Vagina (tissue), 2 donors: ENCODE data around the gene TST. TPM values are rescaled to one million over a fixed set of nuclear protein-coding genes. Genes with fewer than 3 reads are reported as not detected.

Source experiments
- DNase-seq, 2 donors: peaks; one replicate each; pipeline ENCODE4 v3.0.0-alpha.2; 2017; ENCODE audit errors: extremely low spot score in 2 of 2
- H3K27ac ChIP-seq: fragments of 200-600 bp; sonication (generic); one replicate; pipeline ENCODE4 v1.5.1; 2019
- H3K27me3 ChIP-seq: fragments of 200-600 bp; sonication (generic); one replicate; pipeline ENCODE4 v1.5.1; 2019
- H3K36me3 ChIP-seq, 2 donors: fragments of 200-600 bp; sonication (generic); one replicate each; pipeline ENCODE4 v1.5.1; 2017 to 2019
- H3K4me1 ChIP-seq: fragments of 200-600 bp; sonication (generic); one replicate; pipeline ENCODE4 v1.5.1; 2019
- H3K4me3 ChIP-seq, 2 donors: fragments of 200-600 bp; sonication (generic); 1 replicate in 1 of 2; 2 replicates in 1 of 2; pipeline ENCODE4 v1.5.1; 2016 to 2019
- H3K9me3 ChIP-seq: fragments of 200-600 bp; sonication (generic); one replicate; pipeline ENCODE4 v1.5.1; 2019
- POLR2A ChIP-seq, 2 donors: fragments of 450-650 bp; IDR thresholded peaks; one replicate each; pipeline ENCODE4 v1.6.1; 2017; ENCODE audit warnings: antibody characterized with exemption in 2 of 2, mild to moderate bottlenecking in 2 of 2, moderate library complexity in 2 of 2
- POLR2AphosphoS5 ChIP-seq, 2 donors: sonication (generic); formaldehyde crosslinking; IDR thresholded peaks; one replicate each; pipeline ENCODE4 v1.9.0; 2017; ENCODE audit warnings: antibody characterized with exemption in 2 of 2, mild to moderate bottlenecking in 2 of 2, low read depth in 1 of 2; ENCODE audit not compliant: insufficient read depth in 1 of 2
- intact Hi-C: fragments of 100-400 bp; cut with DNase I; formaldehyde crosslinking; loops from one replicate; pipeline ENCODE4 v1.15.1; 2023
- small RNA-seq: library from RNA; depleted of rRNA; stranded (forward); fragments of <200 nt; gene quantifications from one replicate; pipeline ENCODE3, GENCODE V24; 2016
- total RNA-seq: library from RNA; depleted of rRNA; stranded (reverse); fragments of >200 nt; gene quantifications from one replicate; pipeline ENCODE4 v1.2.3, GENCODE V29; 2016
- TF ChIP-seq, protein P1 (sequence below), 3 experiments: fragments of 450-650 bp in 2 of 3; fragments of 200-600 bp in 1 of 3; sonication (generic) in 1 of 3; IDR thresholded peaks; one replicate each; pipeline ENCODE4 v1.5.1; 2017 to 2019; ENCODE audit warnings: antibody characterized with exemption in 3 of 3, mild to moderate bottlenecking in 2 of 3, moderate library complexity in 2 of 3

The TST gene
- total RNA-seq, 1 donor from 2014 or later, result 50.8 TPM

DNA sequence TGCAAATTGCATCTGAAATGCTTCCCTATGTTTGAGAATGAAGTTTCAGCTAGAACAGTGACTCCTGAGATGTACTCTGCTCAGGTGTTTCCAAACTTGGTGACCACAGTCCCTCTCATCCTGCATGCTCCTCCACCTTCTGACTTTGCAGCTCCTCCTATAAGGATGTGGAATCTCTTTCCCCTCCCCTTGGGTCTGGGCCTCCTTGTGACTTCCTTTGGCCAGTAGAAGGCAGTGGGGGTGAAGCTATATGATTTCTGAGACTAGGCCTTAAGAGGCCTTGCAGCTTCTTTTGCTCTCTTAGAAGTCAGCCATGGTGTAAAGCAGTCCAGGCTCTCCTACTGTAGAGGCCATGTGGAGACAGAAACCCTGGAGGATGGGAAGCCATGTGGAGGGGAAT, 55.1 kb downstream of the TST start:
- no peak for DNase-seq
- Histone ChIP-seq H3K36me3 (no peaks in the 10 kb centered on the region), H3K4me3 (no peak overlapping the region), H3K9me3 (no peaks in the 10 kb centered on the region), H3K4me1 (no peaks in the 10 kb centered on the region), H3K27ac (no peak overlapping the region), H3K27me3 (no peaks in the 10 kb centered on the region)
- intact Hi-C loops, result no loop called here
- TF ChIP-seq, protein P1, sequence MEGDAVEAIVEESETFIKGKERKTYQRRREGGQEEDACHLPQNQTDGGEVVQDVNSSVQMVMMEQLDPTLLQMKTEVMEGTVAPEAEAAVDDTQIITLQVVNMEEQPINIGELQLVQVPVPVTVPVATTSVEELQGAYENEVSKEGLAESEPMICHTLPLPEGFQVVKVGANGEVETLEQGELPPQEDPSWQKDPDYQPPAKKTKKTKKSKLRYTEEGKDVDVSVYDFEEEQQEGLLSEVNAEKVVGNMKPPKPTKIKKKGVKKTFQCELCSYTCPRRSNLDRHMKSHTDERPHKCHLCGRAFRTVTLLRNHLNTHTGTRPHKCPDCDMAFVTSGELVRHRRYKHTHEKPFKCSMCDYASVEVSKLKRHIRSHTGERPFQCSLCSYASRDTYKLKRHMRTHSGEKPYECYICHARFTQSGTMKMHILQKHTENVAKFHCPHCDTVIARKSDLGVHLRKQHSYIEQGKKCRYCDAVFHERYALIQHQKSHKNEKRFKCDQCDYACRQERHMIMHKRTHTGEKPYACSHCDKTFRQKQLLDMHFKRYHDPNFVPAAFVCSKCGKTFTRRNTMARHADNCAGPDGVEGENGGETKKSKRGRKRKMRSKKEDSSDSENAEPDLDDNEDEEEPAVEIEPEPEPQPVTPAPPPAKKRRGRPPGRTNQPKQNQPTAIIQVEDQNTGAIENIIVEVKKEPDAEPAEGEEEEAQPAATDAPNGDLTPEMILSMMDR (IDR thresholded peaks at IDR 0.05), result no peak
- TF ChIP-seq POLR2A (IDR thresholded peaks at IDR 0.05) (no peak), POLR2AphosphoS5 (IDR thresholded peaks at IDR 0.05; ENCODE audit: insufficient read depth in 1 of 2, low read depth in 1 of 2) (no peak)

DNA sequence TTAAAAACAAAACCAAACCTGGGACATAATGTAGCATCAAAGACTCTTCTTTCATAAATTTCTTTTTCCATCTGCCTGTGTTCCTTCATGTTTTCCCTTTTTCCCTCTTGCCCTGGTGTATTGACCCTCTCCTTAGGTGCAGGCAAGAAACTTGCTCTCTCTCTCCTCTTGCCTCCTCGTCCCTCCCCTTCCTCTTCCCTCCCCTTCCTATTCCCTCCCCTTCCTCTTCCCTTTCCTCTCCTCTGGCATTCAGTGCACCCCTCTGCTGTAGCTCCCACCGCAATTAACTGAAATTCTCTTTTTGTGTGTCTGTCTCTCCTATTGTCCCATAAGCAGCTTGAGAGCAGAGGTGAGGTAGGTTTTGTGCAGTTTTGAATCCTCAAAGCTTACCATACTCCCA, 55.9 kb downstream of the TST start:
- no peak for DNase-seq
- H3K27ac ChIP-seq, result no peak overlapping the region
- H3K4me1 ChIP-seq, result no peaks in the 10 kb centered on the region
- no peak overlapping the region for H3K4me3 ChIP-seq
- no peaks in the 10 kb centered on the region for H3K9me3 ChIP-seq
- no peaks in the 10 kb centered on the region for H3K36me3 ChIP-seq
- TF ChIP-seq, protein P1 (IDR thresholded peaks at IDR 0.05), result no peak
- TF ChIP-seq POLR2A (IDR thresholded peaks at IDR 0.05) (no peak), POLR2AphosphoS5 (IDR thresholded peaks at IDR 0.05; ENCODE audit: insufficient read depth in 1 of 2, low read depth in 1 of 2) (no peak)
- no peaks in the 10 kb centered on the region for H3K27me3 ChIP-seq
- intact Hi-C loops, result no loop called here

DNA sequence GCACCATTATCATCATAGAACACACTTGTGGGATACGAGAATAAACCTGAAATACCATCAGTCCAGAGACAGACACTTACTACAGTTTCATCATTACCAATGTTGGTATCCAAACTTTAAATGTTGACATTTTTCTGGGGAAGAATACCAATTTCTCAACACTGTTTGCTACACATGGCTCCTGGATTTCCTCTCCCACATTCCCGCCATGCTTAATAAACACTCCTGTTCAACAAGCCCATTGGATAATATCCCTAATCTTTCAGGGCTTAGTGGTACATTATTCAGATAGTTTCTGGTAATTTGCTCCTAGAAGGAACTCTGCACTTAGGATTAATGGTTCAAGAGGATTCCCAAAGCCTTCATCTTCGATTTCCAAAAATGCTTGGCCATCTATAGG, 57.6 kb downstream of the TST start:
- H3K27me3 ChIP-seq, result no peaks in the 10 kb centered on the region
- DNase-seq, result no peak
- H3K4me1 ChIP-seq, result no peaks in the 10 kb centered on the region
- intact Hi-C loops, result no loop called here
- H3K27ac ChIP-seq, result no peak overlapping the region
- H3K4me3 ChIP-seq, result no peak overlapping the region
- TF ChIP-seq, protein P1 (IDR thresholded peaks at IDR 0.05), result no peak
- TF ChIP-seq POLR2AphosphoS5 (IDR thresholded peaks at IDR 0.05; ENCODE audit: insufficient read depth in 1 of 2, low read depth in 1 of 2) (no peak), POLR2A (IDR thresholded peaks at IDR 0.05) (no peak)
- H3K9me3 ChIP-seq, result no peaks in the 10 kb centered on the region
- H3K36me3 ChIP-seq, result no peaks in the 10 kb centered on the region

Small RNA genes lying within 50 kb of the gene (small RNA-seq; reads per million reads assigned to genes)
- not detected for gene RF00019

Other genes starting within 250 kb of the TST start
- gene IFT27, start 243.3 kb downstream of the TST start, total RNA-seq, result 15.0 TPM
- not detected for gene PVALB, start 202.4 kb downstream of the TST start, total RNA-seq
- 37.6 TPM for gene NCF4, start 158.4 kb downstream of the TST start, total RNA-seq
- 4.2 TPM for gene CSF2RB, start 105.8 kb downstream of the TST start, total RNA-seq
- 126 TPM for gene MPST, start 295 bp upstream of the TST start, total RNA-seq
- gene KCTD17, start 32.3 kb upstream of the TST start, total RNA-seq, result 27.5 TPM
- gene TMPRSS6, start 90.3 kb upstream of the TST start, total RNA-seq, result not detected
- 3.7 TPM for gene IL2RB, start 130.5 kb upstream of the TST start, total RNA-seq
- 4.9 TPM for gene C1QTNF6, start 168.8 kb upstream of the TST start, total RNA-seq
- gene SSTR3, start 193.0 kb upstream of the TST start, total RNA-seq, result not detected
- 15.7 TPM for gene RAC2, start 224.8 kb upstream of the TST start, total RNA-seq